H9 (cell line): ENCODE results near the gene CTSW. TPM values are rescaled to one million over a fixed set of nuclear protein-coding genes. Genes with fewer than 3 reads are reported as not detected.

Experiments
- DNase-seq: peaks from one replicate; pipeline ENCODE4 v3.0.0-alpha.2; 2017
- H2AFZ ChIP-seq: one replicate; pipeline ENCODE4 v1.6.1; 2013; ENCODE audit warnings: mild to moderate bottlenecking, low read length, control low read depth, moderate library complexity
- H2AK5ac ChIP-seq: 2 replicates; pipeline ENCODE4 v1.6.1; 2013; ENCODE audit warnings: low read length, control low read depth, mixed read lengths; ENCODE audit not compliant: insufficient read length
- H2BK120ac ChIP-seq: one replicate; pipeline ENCODE4 v1.6.1; 2013; ENCODE audit warnings: low read depth, mild to moderate bottlenecking, low read length, control low read depth, inconsistent platforms; ENCODE audit not compliant: poor library complexity, severe bottlenecking
- H2BK12ac ChIP-seq: 2 replicates; pipeline ENCODE4 v1.6.1; 2013; ENCODE audit warnings: low read length, control low read depth, mixed read lengths, low read depth; ENCODE audit not compliant: insufficient read length
- H2BK15ac ChIP-seq: 2 replicates; pipeline ENCODE4 v1.6.1; 2013; ENCODE audit warnings: low read depth, low read length, control low read depth
- H2BK20ac ChIP-seq: one replicate; pipeline ENCODE4 v1.6.1; 2013; ENCODE audit warnings: low read depth, mild to moderate bottlenecking, low read length, control low read depth, inconsistent platforms; ENCODE audit not compliant: poor library complexity, severe bottlenecking
- H2BK5ac ChIP-seq: 2 replicates; pipeline ENCODE4 v1.6.1; 2013; ENCODE audit warnings: low read length, control low read depth, mixed read lengths; ENCODE audit not compliant: insufficient read length
- H3K14ac ChIP-seq: 2 replicates; pipeline ENCODE4 v1.6.1; 2013; ENCODE audit warnings: low read length, control low read depth; ENCODE audit not compliant: insufficient read depth
- H3K18ac ChIP-seq: 2 replicates; pipeline ENCODE4 v1.6.1; 2013; ENCODE audit warnings: low read depth, mild to moderate bottlenecking, mixed read lengths, low read length, control low read depth; ENCODE audit not compliant: insufficient read length
- H3K23ac ChIP-seq: 2 replicates; pipeline ENCODE4 v1.6.1; 2013; ENCODE audit warnings: low read length, control low read depth, mixed read lengths, low read depth; ENCODE audit not compliant: insufficient read length
- H3K23me2 ChIP-seq: 2 replicates; pipeline ENCODE4 v1.6.1; 2013; ENCODE audit warnings: low read depth, mild to moderate bottlenecking, mixed read lengths, low read length, control low read depth; ENCODE audit not compliant: insufficient read length, poor library complexity, severe bottlenecking
- H3K27ac ChIP-seq: 2 replicates; pipeline ENCODE4 v1.5.1; 2013; ENCODE audit warnings: low read length, control low read depth, mixed read lengths, low read depth; ENCODE audit not compliant: insufficient read length
- H3K27me3 ChIP-seq: 2 replicates; pipeline ENCODE4 v1.6.1; 2013; ENCODE audit warnings: low read length, control low read depth, inconsistent platforms; ENCODE audit not compliant: insufficient read depth
- H3K4ac ChIP-seq: 2 replicates; pipeline ENCODE4 v1.6.1; 2013; ENCODE audit warnings: low read depth, mild to moderate bottlenecking, control low read depth, inconsistent platforms, low read length, moderate library complexity
- H3K4me1 ChIP-seq: 2 replicates; pipeline ENCODE4 v1.6.1; 2013; ENCODE audit warnings: low read length, control low read depth, inconsistent platforms; ENCODE audit not compliant: insufficient read depth
- H3K4me2 ChIP-seq: 2 replicates; pipeline ENCODE4 v1.6.1; 2013; ENCODE audit warnings: low read length, control low read depth, mixed read lengths; ENCODE audit not compliant: insufficient read length, insufficient read depth
- H3K56ac ChIP-seq: 2 replicates; pipeline ENCODE4 v1.6.1; 2013; ENCODE audit warnings: low read depth, mild to moderate bottlenecking, mixed read lengths, low read length, control low read depth; ENCODE audit not compliant: insufficient read length
- H3K79me1 ChIP-seq: 2 replicates; pipeline ENCODE4 v1.6.1; 2013; ENCODE audit warnings: low read depth, mild to moderate bottlenecking, moderate library complexity, low read length, control low read depth, inconsistent platforms; ENCODE audit not compliant: insufficient read depth, poor library complexity, severe bottlenecking
- H3K79me2 ChIP-seq: 2 replicates; pipeline ENCODE4 v1.6.1; 2013; ENCODE audit warnings: low read length, control low read depth, inconsistent platforms; ENCODE audit not compliant: insufficient read depth
- H3K9ac ChIP-seq: 2 replicates; pipeline ENCODE4 v1.6.1; 2013; ENCODE audit warnings: low read length, control low read depth, mixed read lengths; ENCODE audit not compliant: insufficient read length; ENCODE audit errors: extremely low read depth
- H3K9me3 ChIP-seq: one replicate; pipeline ENCODE4 v1.6.1; 2013; ENCODE audit warnings: low read depth, low read length, inconsistent platforms; ENCODE audit not compliant: control insufficient read depth
- H3T11ph ChIP-seq: one replicate; pipeline ENCODE4 v1.6.1; 2013; ENCODE audit warnings: mild to moderate bottlenecking, low read length, control low read depth, inconsistent platforms
- H4K20me1 ChIP-seq: one replicate; pipeline ENCODE4 v1.6.1; 2013; ENCODE audit not compliant: control insufficient read depth, insufficient read length, insufficient read depth
- H4K5ac ChIP-seq: 2 replicates; pipeline ENCODE4 v1.6.1; 2013; ENCODE audit warnings: low read depth, mild to moderate bottlenecking, mixed read lengths, low read length, control low read depth; ENCODE audit not compliant: insufficient read length
- H4K8ac ChIP-seq: replicated peaks from 2 replicates; pipeline ENCODE4 v1.6.1; 2013; ENCODE audit warnings: low read length, control low read depth, mixed read lengths, low read depth; ENCODE audit not compliant: insufficient read length
- H4K91ac ChIP-seq: 2 replicates; pipeline ENCODE4 v1.6.1; 2013; ENCODE audit warnings: low read depth, mild to moderate bottlenecking, moderate library complexity, mixed read lengths, low read length, control low read depth; ENCODE audit not compliant: insufficient read length
- H3K27ac Mint-ChIP-seq, 3 experiments: 2 replicates in 2 of 3; 3 replicates in 1 of 3; pipeline ENCODE4 v1.8.0; 2020 to 2021; ENCODE audit warnings: mixed read lengths in 3 of 3, mild to moderate bottlenecking in 1 of 3, moderate library complexity in 1 of 3
- H3K27me3 Mint-ChIP-seq: 2 replicates; pipeline ENCODE4 v1.8.0; 2021; ENCODE audit warnings: low read depth, mild to moderate bottlenecking, moderate library complexity, mixed read lengths
- H3K36me3 Mint-ChIP-seq, 3 experiments: 2 replicates in 2 of 3; 3 replicates in 1 of 3; pipeline ENCODE4 v1.8.0; 2020 to 2021; ENCODE audit warnings: low read depth in 3 of 3, mixed read lengths in 3 of 3; ENCODE audit not compliant: insufficient read depth in 1 of 3
- H3K4me1 Mint-ChIP-seq, 2 experiments: 2 replicates each; pipeline ENCODE4 v1.8.0; 2020; ENCODE audit warnings: mixed read lengths in 2 of 2
- H3K4me3 Mint-ChIP-seq, 2 experiments: 2 replicates in 1 of 2; 3 replicates in 1 of 2; pipeline ENCODE4 v1.8.0; 2020 to 2021; ENCODE audit warnings: mild to moderate bottlenecking in 2 of 2, mixed read lengths in 2 of 2, moderate library complexity in 1 of 2
- H3K9me3 Mint-ChIP-seq, 2 experiments: 2 replicates in 1 of 2; 3 replicates in 1 of 2; pipeline ENCODE4 v1.8.0; 2020; ENCODE audit warnings: mild to moderate bottlenecking in 2 of 2, mixed read lengths in 2 of 2, moderate library complexity in 1 of 2
- WGBS: extraction: QIAGEN DNeasy Blood & Tissue Kit; methylation state at CpG from one replicate; pipeline ENCODE4 v1.1.7; 2013; ENCODE audit warnings: missing lambda C conversion rate, low lambda C conversion rate, mixed read lengths; ENCODE audit not compliant: insufficient read length; ENCODE audit errors: extremely low coverage; 5-methylcytosine and 5-hydroxymethylcytosine counted together
- total RNA-seq: library from RNA; stranded (reverse); gene quantifications from 2 replicates; pipeline ENCODE4 v1.2.1, GENCODE V29; 2021
- TF ChIP-seq, protein P1 (sequence below): fragments of 200-600 bp; sonication (generic); conservative IDR thresholded peaks from 3 replicates; pipeline ENCODE4 v1.8.0; 2021; ENCODE audit warnings: antibody characterized with exemption, mild to moderate bottlenecking

The CTSW gene
- total RNA-seq, 1 experiment from 2014 or later = not detected

DNA sequence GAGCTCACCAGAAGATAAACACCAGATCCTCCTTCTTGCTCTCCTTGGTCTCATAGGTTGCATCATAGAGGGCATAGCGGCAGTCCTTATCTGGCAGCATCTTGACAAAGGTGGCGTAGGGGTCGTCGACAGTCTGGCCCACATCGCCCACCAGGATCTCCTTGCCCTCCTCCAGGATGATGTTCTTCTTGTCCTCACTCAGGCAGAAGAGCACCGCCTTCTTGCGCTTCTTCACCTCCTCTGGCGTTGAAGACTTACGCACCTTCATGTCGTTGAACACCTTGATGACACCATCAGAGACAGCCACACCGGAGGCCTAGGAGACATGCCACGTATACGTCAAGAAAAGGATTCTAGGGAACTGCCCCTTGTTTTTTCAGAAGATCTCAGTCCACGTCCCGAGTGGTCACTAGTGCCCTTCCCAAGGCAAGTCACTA, 23.7 kb upstream of the CTSW start:
- H3K9ac ChIP-seq = no peak overlapping the region
- H2BK5ac ChIP-seq = no peak overlapping the region
- H4K8ac ChIP-seq = no peak overlapping the region
- no peak overlapping the region for H3K14ac ChIP-seq
- H3K36me3 Mint-ChIP-seq = peaks cover 47 to 55% (median 50%) of the 10 kb centered on the region in 3 experiments
- no peak overlapping the region for H2BK20ac ChIP-seq
- H3K27ac Mint-ChIP-seq = peak overlapping the region in 2 of 3 experiments; percentile 58 to 72; a peak in 2 of 7 replicates
- TF ChIP-seq, protein P1, sequence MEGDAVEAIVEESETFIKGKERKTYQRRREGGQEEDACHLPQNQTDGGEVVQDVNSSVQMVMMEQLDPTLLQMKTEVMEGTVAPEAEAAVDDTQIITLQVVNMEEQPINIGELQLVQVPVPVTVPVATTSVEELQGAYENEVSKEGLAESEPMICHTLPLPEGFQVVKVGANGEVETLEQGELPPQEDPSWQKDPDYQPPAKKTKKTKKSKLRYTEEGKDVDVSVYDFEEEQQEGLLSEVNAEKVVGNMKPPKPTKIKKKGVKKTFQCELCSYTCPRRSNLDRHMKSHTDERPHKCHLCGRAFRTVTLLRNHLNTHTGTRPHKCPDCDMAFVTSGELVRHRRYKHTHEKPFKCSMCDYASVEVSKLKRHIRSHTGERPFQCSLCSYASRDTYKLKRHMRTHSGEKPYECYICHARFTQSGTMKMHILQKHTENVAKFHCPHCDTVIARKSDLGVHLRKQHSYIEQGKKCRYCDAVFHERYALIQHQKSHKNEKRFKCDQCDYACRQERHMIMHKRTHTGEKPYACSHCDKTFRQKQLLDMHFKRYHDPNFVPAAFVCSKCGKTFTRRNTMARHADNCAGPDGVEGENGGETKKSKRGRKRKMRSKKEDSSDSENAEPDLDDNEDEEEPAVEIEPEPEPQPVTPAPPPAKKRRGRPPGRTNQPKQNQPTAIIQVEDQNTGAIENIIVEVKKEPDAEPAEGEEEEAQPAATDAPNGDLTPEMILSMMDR = no peak
- H3K18ac ChIP-seq = no peak overlapping the region
- H3T11ph ChIP-seq = no peak overlapping the region
- peaks cover 25 to 26% of the 10 kb centered on the region in 2 experiments for H3K4me1 Mint-ChIP-seq
- no peak overlapping the region for H4K5ac ChIP-seq
- peaks cover 3% of the 10 kb centered on the region for H3K79me1 ChIP-seq
- H3K4me3 Mint-ChIP-seq = peak overlapping the region; percentile 86 to 89
- peak overlapping the region; percentile 77 for H3K4me2 ChIP-seq
- H3K27me3 Mint-ChIP-seq = peaks cover 3% of the 10 kb centered on the region; the same call in 1 of the 2 replicates
- no peaks in the 10 kb centered on the region for H3K4me1 ChIP-seq
- peaks cover 21% of the 10 kb centered on the region for H3K23me2 ChIP-seq
- peaks cover 14% of the 10 kb centered on the region; the same call in 1 of the 2 replicates for H3K79me2 ChIP-seq
- H2BK12ac ChIP-seq = no peak overlapping the region
- H3K4ac ChIP-seq = no peak overlapping the region
- H2BK120ac ChIP-seq = no peak overlapping the region
- H3K27ac ChIP-seq = no peak overlapping the region
- peak; percentile 20 for DNase-seq
- H2BK15ac ChIP-seq = no peak overlapping the region
- H3K56ac ChIP-seq = no peak overlapping the region
- no peaks in the 10 kb centered on the region for H3K9me3 ChIP-seq
- H4K91ac ChIP-seq = no peak overlapping the region
- no peak overlapping the region for H2AK5ac ChIP-seq
- H4K20me1 ChIP-seq = peaks cover 2% of the 10 kb centered on the region
- H3K9me3 Mint-ChIP-seq = peaks cover 3 to 11% of the 10 kb centered on the region in 2 experiments; a peak in 2 of 5 replicates
- H3K27me3 ChIP-seq = no peaks in the 10 kb centered on the region
- H2AFZ ChIP-seq = no peak overlapping the region
- WGBS = no CpG with 5 or more reads among the region's 15 CpGs
- no peak overlapping the region for H3K23ac ChIP-seq
